Measurements from ENCODE around the gene TECPR2.

TECPR2 gene

DNA sequence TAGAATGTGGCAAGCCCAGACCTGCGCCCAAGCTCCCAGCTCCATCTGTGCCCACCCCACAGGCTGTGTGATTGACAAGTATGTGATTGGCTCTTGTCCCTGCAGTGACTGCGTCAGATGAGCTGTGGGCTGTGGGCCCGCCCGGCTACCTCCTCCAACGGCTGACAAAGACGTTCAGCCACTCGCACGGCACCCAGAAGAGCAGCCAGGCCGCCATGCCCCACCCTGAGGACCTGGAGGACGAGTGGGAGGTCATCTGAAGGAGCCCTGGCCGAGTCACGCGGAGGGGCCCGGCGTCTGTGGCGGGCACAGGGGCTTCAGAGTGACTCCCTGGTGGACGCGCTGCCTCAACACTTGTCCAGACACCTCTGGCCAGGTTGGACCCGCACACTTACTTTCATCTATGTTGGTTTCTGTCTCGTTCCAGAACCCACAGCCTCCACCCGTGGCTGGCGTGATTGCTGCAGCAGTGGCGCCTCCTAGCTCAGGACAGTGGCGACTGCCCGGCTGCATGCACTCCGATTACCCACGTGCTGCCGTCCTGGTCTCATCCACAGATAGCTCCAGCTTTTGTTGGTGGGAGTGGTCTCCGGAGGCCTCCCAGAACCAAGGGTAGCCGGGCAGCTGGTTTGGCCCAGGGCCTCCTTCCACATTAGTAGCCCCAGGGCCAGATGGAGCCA is 135.4 kb downstream of the TECPR2 start:
- DNase-seq: no peak

GRCh38 chr14:102498678-102499265 is 136.0 kb downstream of the TECPR2 start:
- no peak for DNase-seq

GRCh38 chr14:102499401-102500157 is 136.8 kb downstream of the TECPR2 start:
- DNase-seq: no peak

GRCh38 chr14:102500158-102500662 is 137.5 kb downstream of the TECPR2 start:
- DNase-seq: no peak

DNA sequence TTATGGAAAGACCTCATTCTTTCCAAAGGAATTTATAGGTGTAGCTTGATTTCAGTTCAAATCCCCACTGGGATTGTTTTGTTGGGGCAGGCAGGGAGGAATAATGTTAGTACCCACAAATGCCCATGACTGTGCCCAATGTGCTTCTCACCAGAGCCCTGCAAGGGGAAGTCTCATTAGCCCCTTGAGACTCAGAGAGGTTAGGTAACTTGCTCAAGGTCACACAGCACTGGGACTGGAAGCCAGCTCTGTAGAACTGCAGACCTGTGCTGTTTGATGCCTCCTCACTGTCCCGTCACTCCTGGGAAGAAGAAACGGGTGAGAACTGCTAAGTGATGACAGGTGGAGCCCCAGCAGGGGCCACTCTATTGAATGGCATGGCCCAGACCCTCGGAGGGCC is 138.0 kb downstream of the TECPR2 start:
- DNase-seq: no peak

- no peak for DNase-seq
Observed at GRCh38 chr14:102501751-102502315, 139.1 kb downstream of the TECPR2 start.

GRCh38 chr14:102502571-102502970 is 139.8 kb downstream of the TECPR2 start:
- no peak for DNase-seq

DNA sequence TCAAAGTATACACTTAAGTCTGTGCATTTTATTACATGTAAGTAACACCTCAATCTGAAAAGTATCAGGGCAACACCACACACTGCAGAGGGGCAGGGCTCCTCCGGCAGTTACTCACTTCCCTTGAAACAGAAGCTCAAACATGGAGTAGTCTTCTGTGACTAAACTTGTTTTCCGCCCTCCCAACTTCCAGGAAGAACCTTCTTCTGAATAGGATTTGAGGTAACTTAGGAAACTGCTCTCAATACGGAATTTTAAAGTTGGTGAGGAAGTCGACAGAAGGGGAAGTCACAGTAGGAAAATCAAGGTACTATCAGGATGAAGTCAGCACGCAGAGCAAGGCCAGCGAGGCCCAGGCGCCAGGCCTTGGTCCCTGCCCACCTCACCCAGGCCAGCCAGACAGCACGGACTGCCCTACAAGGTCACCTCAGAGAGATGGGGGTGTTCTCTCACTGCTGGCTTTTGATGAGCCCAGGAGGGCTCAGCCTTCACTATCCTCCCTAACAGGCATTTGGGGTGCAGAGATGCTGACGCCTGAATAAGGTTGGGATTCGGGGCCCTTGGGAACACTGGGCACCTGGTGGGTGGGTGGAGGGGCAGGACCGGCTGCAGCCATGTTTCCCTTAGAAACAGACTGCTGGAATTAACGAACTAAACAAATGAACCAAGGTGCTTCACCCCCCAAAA is 141.0 kb downstream of the TECPR2 start:
- DNase-seq: no peak

DNA sequence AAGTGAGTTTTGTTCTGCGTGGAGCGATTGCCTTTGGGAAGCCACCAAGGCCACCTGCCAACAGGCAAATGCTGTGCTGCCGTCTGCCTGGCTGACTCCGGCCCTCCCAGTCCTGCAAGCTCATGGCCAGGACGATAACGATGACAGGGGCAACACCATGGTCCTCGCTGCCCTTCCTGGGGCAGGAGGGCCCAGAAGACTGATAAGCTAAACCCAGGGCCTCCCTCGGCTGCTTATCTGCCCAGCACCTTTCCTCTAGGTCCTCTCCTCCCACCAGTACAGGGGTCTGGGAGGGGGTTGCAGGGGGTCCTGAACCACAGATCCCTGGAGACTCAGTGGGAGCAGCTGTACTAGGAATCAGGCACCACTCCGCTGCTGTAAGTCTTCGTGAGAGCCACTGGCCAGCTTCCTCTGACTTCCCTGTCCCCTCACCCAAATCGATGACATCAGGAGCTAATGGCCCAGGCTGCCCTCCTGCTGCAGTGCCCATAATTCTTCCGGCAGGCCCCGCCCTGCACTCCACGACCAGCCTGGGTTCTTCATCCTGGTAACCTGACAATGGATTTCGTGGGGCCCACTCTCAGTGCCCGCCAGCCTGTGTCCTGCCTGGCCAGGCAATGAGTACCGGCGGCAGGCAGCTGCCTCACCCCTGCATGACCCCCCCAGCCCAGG is 141.7 kb downstream of the TECPR2 start:
- peak; percentile 24 for DNase-seq

DNA sequence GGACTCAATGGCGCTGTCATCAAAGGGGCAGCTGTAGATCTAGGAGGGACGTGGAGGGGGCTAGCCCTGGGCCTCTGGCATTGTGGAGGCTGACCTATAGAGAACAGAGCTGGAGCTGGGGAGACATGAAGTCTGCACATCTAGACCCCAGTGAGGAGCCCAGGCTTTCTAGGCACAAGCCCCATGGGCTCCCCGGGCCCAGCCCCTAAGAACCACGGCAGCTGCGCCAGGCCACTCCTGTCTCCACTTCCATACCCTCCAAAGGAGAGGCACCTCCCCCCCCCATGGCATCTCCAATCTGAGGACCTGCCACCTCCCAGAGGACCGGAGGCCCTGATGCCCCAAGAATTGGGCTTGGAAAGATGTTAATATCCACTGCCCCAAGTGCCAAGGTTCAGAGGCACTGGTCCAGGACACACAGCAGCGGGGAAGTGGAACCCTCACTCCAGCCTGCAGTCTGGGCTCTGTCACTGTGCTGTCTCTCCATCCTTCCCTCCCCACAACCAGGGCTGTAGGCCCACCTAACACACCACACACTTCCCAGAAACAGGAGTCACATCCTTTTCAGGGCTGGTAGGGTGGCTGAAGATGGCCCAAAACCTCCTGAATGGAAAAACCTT is 142.4 kb downstream of the TECPR2 start:
- no peak for DNase-seq

DNA sequence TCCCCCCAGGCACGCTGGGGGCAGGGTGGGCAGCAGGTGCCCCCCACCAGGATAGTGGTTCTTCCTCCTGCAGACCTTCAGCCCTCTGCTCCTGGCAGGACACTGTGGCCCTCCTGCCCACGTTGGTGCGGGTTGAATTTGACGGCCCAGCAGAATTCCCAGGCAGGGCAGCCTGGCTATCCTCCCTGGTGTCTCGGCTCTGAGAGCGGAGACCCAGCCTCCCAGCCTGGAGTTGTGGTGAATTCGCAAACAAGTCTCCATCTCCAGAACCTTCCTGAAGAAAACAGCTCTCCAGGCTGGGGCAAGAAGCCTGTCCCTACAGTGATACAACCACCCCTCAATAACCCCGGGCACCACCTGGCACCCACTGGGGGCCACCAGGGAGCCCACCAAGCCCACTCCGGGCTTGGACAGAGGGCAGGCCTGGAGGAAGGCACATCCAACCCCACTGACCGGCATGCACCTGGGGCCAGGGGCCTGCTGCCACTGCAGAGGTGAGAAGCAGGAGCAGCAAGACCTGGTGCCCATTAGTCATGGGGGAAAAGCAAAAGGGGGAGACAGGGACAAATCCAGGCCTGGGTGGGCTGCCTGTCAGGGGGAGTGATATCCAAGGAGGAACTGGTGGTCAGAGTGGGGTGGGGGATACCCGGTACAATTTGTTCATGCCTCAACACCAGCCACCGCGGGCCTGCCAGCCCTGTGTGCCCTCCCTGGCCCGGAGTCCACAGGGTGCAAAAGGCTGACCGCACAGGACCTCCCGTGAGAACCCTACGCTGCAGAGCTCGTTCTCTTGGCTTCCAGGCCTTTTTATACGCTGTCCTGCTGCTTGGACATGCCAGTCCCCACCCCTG is 143.3 kb downstream of the TECPR2 start:
- DNase-seq: no peak

- no peak for DNase-seq
Observed at GRCh38 chr14:102506626-102506925, 143.8 kb downstream of the TECPR2 start.

DNA sequence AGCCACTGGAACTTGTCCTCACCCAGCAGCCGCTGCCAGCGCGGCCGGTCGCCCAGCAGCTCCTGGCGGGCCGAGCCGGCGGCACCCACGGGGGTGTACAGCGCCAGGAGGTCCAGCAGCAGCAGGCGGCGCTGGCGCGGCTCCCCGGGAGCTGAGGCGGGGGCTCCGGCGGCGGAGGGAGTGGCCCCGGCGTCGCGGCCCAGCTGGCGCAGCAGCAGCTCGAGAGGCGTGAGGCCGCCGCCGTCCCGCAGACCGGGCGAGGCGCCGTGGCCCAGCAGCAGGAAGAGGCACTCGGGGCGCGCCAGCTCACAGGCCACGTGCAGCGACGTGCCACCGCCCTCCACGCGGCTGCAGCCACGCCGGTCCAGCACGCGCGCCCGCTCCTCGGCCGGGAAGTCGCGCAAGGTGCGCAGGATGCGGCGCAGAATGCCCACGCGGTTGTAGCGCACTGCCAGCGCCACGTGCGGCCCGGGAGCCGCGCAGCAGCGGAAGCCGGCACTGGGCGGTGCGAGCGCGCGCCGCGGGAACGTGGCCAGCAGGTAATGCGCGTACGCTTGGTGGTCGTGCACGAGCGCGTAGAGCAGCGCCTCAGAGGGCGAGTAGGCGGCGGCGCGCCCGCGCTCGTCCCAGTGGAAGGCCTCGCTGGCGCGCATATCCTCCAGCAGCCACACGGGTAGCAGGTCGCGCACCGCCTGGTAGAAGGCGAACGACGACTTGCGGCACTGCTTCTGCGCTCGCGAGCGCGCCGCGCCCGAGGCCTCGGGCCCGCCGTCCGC is 144.5 kb downstream of the TECPR2 start:
- DNase-seq: peak; percentile 18

DNA sequence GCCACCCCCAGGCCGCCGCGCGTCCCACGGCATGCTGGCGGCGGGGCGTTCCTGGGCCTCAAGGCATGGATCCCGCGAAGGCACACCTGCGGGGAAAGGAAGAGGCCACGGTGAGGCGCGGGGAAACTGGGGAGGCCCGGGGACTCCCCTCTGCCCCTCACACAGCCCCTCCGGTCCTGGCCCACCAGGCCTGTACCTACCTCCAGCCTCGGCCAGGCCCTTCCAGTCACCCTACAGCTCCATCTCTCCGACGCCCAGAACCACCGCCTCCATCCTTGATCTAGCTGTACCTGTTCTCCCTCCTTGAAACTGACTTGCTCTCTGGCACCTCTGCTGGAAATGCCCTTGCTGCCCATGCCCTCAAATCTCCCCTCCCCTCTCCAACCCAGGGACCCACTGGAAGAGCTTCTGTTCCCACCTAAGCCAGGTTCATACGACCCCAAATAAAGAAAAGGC is 145.1 kb downstream of the TECPR2 start:
- DNase-seq: no peak

GRCh38 chr14:102508410-102508773 is 145.7 kb downstream of the TECPR2 start:
- DNase-seq: no peak

GRCh38 chr14:102508774-102509745 is 146.3 kb downstream of the TECPR2 start:
- peak; percentile 63 for DNase-seq

- peak; percentile 95 for DNase-seq
Observed at GRCh38 chr14:102509746-102510615, 147.2 kb downstream of the TECPR2 start, which contains the start of gene ANKRD9. Gene ANKRD9 (minus strand): TSS chr14:102509776. CDS start chr14:102507889, 1,887 bp downstream.

Measured in eye (tissue), 1 donor.